Measurements from ENCODE around the gene FAM193B. TPM values are rescaled to one million over a fixed set of nuclear protein-coding genes. Genes with fewer than 3 reads are reported as not detected.

Gene FAM193B
- total and polyA plus RNA-seq, 9 of the 15 experiments (the other 6 are each of a cell fraction or from before 2014, with no cell fraction given): 4.4 to 76.4 (median 37.3) TPM

- TF ChIP-seq ZNF143 (CRISPR knock-in tag; IDR thresholded peaks at IDR 0.05) (no peak), RBM39 (optimal IDR thresholded peaks at IDR 0.05; ENCODE audit: low read depth, low read length) (no peak), SNIP1 (IDR thresholded peaks at IDR 0.05; ENCODE audit: low read depth) (no peak), ZNF830 (CRISPR knock-in tag; IDR thresholded peaks at IDR 0.05) (no peak), GATAD2A (IDR thresholded peaks at IDR 0.05) (no peak), HIVEP1 (CRISPR knock-in tag; IDR thresholded peaks at IDR 0.05) (no peak), SIN3B (IDR thresholded peaks at IDR 0.05; ENCODE audit: low read depth) (peak; percentile 95), ZNF584 (CRISPR knock-in tag; IDR thresholded peaks at IDR 0.05; ENCODE audit: low read depth) (no peak), NFRKB (IDR thresholded peaks at IDR 0.05; ENCODE audit: low read depth) (no peak), MECOM (CRISPR knock-in tag; IDR thresholded peaks at IDR 0.05) (0 out of 2 replicates have a peak, but pooled peaks have one; percentile 14), THRB (CRISPR knock-in tag; conservative IDR thresholded peaks at IDR 0.05) (no peak), GTF2E2 (tag; IDR thresholded peaks at IDR 0.05) (0 out of 2 replicates have a peak, but pooled peaks have one; percentile 51), MLX (CRISPR knock-in tag; conservative IDR thresholded peaks at IDR 0.05) (no peak), ZNF398 (CRISPR knock-in tag; IDR thresholded peaks at IDR 0.05) (no peak), ZFP1 (CRISPR knock-in tag; IDR thresholded peaks at IDR 0.05) (no peak), RNF2 (IDR thresholded peaks at IDR 0.05) (no peak), NBN (IDR thresholded peaks at IDR 0.05; ENCODE audit: low read depth) (no peak)
- TF ChIP-seq, protein P1, sequence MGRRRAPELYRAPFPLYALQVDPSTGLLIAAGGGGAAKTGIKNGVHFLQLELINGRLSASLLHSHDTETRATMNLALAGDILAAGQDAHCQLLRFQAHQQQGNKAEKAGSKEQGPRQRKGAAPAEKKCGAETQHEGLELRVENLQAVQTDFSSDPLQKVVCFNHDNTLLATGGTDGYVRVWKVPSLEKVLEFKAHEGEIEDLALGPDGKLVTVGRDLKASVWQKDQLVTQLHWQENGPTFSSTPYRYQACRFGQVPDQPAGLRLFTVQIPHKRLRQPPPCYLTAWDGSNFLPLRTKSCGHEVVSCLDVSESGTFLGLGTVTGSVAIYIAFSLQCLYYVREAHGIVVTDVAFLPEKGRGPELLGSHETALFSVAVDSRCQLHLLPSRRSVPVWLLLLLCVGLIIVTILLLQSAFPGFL (CRISPR knock-in tag; IDR thresholded peaks at IDR 0.05): no peak
- TF ChIP-seq, protein P2, sequence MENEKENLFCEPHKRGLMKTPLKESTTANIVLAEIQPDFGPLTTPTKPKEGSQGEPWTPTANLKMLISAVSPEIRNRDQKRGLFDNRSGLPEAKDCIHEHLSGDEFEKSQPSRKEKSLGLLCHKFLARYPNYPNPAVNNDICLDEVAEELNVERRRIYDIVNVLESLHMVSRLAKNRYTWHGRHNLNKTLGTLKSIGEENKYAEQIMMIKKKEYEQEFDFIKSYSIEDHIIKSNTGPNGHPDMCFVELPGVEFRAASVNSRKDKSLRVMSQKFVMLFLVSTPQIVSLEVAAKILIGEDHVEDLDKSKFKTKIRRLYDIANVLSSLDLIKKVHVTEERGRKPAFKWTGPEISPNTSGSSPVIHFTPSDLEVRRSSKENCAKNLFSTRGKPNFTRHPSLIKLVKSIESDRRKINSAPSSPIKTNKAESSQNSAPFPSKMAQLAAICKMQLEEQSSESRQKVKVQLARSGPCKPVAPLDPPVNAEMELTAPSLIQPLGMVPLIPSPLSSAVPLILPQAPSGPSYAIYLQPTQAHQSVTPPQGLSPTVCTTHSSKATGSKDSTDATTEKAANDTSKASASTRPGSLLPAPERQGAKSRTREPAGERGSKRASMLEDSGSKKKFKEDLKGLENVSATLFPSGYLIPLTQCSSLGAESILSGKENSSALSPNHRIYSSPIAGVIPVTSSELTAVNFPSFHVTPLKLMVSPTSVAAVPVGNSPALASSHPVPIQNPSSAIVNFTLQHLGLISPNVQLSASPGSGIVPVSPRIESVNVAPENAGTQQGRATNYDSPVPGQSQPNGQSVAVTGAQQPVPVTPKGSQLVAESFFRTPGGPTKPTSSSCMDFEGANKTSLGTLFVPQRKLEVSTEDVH (IDR thresholded peaks at IDR 0.05; ENCODE audit: low read depth, partially characterized antibody): no peak
These were observed 45.6 kb upstream of the FAM193B start, which contains the start of gene B4GALT7 (continued) for GRCh38 chr5:177599731-177600507.

Data from K562 (cell line).